ENCODE results near the gene ANKRD12. TPM values are rescaled to one million over a fixed set of nuclear protein-coding genes. Genes with fewer than 3 reads are reported as not detected.

ANKRD12 gene
- total and polyA plus RNA-seq, 2 experiments from 2014 or later, result 23.9 to 92.4 TPM

DNA sequence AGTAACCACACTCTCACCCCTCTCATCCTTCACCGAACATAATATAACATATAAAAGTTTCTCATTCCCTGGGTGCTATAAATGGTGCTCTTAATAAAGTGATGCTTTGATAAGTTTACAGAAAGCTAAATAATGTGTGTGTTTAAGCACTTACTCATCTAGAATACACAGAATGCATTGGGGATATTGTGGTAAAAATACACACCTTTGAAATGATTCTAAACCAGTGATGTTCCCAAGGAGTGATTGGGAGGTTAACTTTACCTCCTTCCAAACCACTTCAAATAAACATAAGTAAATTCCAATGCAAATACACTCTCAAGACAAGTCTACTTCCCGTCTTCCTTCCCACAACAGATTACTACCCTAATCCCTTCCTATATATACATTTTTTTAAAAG is 112.7 kb downstream of the ANKRD12 start (continued):
- TF ChIP-seq, protein P1, sequence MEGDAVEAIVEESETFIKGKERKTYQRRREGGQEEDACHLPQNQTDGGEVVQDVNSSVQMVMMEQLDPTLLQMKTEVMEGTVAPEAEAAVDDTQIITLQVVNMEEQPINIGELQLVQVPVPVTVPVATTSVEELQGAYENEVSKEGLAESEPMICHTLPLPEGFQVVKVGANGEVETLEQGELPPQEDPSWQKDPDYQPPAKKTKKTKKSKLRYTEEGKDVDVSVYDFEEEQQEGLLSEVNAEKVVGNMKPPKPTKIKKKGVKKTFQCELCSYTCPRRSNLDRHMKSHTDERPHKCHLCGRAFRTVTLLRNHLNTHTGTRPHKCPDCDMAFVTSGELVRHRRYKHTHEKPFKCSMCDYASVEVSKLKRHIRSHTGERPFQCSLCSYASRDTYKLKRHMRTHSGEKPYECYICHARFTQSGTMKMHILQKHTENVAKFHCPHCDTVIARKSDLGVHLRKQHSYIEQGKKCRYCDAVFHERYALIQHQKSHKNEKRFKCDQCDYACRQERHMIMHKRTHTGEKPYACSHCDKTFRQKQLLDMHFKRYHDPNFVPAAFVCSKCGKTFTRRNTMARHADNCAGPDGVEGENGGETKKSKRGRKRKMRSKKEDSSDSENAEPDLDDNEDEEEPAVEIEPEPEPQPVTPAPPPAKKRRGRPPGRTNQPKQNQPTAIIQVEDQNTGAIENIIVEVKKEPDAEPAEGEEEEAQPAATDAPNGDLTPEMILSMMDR (conservative IDR thresholded peaks at IDR 0.05; ENCODE audit: low read depth in 2 of 2), result no peak
- TF ChIP-seq, protein P2, sequence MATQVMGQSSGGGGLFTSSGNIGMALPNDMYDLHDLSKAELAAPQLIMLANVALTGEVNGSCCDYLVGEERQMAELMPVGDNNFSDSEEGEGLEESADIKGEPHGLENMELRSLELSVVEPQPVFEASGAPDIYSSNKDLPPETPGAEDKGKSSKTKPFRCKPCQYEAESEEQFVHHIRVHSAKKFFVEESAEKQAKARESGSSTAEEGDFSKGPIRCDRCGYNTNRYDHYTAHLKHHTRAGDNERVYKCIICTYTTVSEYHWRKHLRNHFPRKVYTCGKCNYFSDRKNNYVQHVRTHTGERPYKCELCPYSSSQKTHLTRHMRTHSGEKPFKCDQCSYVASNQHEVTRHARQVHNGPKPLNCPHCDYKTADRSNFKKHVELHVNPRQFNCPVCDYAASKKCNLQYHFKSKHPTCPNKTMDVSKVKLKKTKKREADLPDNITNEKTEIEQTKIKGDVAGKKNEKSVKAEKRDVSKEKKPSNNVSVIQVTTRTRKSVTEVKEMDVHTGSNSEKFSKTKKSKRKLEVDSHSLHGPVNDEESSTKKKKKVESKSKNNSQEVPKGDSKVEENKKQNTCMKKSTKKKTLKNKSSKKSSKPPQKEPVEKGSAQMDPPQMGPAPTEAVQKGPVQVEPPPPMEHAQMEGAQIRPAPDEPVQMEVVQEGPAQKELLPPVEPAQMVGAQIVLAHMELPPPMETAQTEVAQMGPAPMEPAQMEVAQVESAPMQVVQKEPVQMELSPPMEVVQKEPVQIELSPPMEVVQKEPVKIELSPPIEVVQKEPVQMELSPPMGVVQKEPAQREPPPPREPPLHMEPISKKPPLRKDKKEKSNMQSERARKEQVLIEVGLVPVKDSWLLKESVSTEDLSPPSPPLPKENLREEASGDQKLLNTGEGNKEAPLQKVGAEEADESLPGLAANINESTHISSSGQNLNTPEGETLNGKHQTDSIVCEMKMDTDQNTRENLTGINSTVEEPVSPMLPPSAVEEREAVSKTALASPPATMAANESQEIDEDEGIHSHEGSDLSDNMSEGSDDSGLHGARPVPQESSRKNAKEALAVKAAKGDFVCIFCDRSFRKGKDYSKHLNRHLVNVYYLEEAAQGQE (IDR thresholded peaks at IDR 0.05; ENCODE audit: unreplicated experiment), result no peak
- TF ChIP-seq STAT1 (IDR thresholded peaks at IDR 0.05; ENCODE audit: unreplicated experiment), result no peak

DNA sequence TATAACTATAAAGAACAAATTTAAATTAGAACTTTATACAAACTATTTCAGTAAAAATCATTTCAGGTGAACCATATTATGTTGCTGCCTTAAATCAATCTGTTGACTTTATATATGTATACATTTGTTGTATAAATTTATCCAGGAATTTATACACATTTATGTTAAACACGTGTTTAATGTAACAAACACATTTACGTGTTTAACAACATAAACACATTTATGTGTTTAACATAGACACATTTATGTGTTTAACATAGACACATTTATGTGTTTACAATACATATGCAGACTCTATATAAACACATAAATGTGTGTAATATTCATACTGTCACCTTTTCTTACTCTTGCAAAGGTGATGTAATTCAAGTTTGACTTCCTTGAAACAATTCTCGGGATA is 122.6 kb downstream of the ANKRD12 start:
- no peaks in the 10 kb centered on the region for H4K20me1 ChIP-seq (replicated peaks; ENCODE audit: insufficient read depth)
- no peaks in the 10 kb centered on the region for H3K27me3 Mint-ChIP-seq (ENCODE audit: insufficient read depth, low read depth, poor library complexity)
- H3K36me3 ChIP-seq (ENCODE audit: insufficient read depth), result no peaks in the 10 kb centered on the region
- H3K4me1 Mint-ChIP-seq, result peaks cover 16% of the 10 kb centered on the region
- H3F3A ChIP-seq (replicated peaks; ENCODE audit: low read depth), result no peaks in the 10 kb centered on the region
- no peak for TF ChIP-seq CREB1 (CRISPR knock-in tag; IDR thresholded peaks at IDR 0.05; ENCODE audit: low read depth)
- no peak for TF ChIP-seq STAT1 (IDR thresholded peaks at IDR 0.05; ENCODE audit: unreplicated experiment)
- no peak overlapping the region for H3K4me3 Mint-ChIP-seq
- no peak overlapping the region for H2AFZ ChIP-seq
- no peaks in the 10 kb centered on the region for H3K27me3 ChIP-seq (ENCODE audit: insufficient read depth)
- no peak overlapping the region for H3K27ac ChIP-seq (ENCODE audit: low read depth)
- no peaks in the 10 kb centered on the region; the same call in 1 of the 3 replicates for H3K9me3 Mint-ChIP-seq
- H3K4me2 ChIP-seq, result no peak overlapping the region
- H3K79me2 ChIP-seq (replicated peaks; ENCODE audit: insufficient read depth), result no peaks in the 10 kb centered on the region
- peaks cover 16% of the 10 kb centered on the region; the same call in 1 of the 2 replicates for H3K4me1 ChIP-seq (ENCODE audit: insufficient read depth)
- H3K4me3 ChIP-seq, result no peak overlapping the region
- ATAC-seq (no peak), DNase-seq (ENCODE audit: low spot score) (no peak)
- H3K36me3 Mint-ChIP-seq (ENCODE audit: low read depth), result peaks cover 32% of the 10 kb centered on the region
- no peaks in the 10 kb centered on the region for H3K9me2 ChIP-seq (ENCODE audit: insufficient read depth)
- no peak overlapping the region for H3K27ac Mint-ChIP-seq

DNA sequence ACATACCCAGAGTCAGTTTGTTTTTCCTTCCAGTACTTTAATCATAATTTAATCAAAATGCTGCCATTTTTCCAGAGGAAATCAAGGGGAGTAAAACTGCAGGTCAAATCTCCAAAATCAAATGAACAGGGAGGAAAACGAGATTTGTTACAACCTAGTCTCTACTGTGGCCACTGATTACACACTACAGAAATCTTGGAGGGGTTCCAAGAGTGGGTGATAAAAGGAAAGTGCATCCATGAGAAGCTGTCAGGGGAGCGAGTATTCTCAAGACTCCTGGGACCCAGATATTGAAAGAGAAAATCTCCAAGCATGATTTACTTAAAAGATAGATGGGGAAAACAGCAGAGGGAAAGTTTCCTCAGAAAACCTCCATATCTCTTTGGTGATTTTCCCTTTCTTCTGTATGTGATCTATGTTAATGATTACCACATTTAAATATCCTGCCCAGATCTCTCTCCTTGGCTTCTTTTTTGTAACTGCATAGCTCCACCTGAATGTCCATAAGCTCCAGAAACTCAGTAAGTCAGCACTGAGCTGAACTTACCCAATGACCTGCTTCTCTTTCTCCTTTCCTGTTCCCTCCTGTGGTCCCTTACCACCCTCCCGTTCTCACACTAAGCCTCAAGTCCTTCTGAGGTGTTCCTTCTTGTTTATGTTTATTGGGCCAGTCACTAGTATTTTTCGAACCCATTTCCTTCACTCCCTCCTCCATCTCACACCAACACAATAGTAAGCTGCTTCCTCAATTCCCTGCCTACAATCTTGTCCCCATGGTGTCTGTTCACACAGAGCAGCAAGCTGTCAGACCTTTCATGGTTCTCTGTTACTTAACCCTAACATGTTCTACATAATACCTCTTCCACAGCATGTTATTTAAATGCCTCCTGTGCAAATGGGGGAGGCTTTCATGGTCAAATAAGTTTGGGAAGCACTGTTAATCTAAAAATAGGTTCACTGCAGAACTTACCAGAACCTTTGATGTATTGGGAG is 124.1 kb downstream of the ANKRD12 start:
- H3K9me3 Mint-ChIP-seq, result peaks cover 6% of the 10 kb centered on the region; the same call in 2 of the 3 replicates
- H4K20me1 ChIP-seq (replicated peaks; ENCODE audit: insufficient read depth), result no peaks in the 10 kb centered on the region
- no peaks in the 10 kb centered on the region for H3K27me3 ChIP-seq (ENCODE audit: insufficient read depth)
- ATAC-seq (peak; percentile 75), DNase-seq (ENCODE audit: low spot score) (no peak)
- H3K4me3 Mint-ChIP-seq, result no peak overlapping the region
- H3K9me2 ChIP-seq (ENCODE audit: insufficient read depth), result no peaks in the 10 kb centered on the region
- H3K27me3 Mint-ChIP-seq (ENCODE audit: insufficient read depth, low read depth, poor library complexity), result no peaks in the 10 kb centered on the region
- H2AFZ ChIP-seq, result no peak overlapping the region
- peak overlapping the region; percentile 31 for H3K27ac Mint-ChIP-seq
- no peaks in the 10 kb centered on the region for H3F3A ChIP-seq (replicated peaks; ENCODE audit: low read depth)
- H3K4me2 ChIP-seq, result peak overlapping the region; percentile 23; the same call in 1 of the 2 replicates
- H3K4me1 ChIP-seq (ENCODE audit: insufficient read depth), result peaks cover 16% of the 10 kb centered on the region; the same call in 1 of the 2 replicates
- TF ChIP-seq, protein P3, sequence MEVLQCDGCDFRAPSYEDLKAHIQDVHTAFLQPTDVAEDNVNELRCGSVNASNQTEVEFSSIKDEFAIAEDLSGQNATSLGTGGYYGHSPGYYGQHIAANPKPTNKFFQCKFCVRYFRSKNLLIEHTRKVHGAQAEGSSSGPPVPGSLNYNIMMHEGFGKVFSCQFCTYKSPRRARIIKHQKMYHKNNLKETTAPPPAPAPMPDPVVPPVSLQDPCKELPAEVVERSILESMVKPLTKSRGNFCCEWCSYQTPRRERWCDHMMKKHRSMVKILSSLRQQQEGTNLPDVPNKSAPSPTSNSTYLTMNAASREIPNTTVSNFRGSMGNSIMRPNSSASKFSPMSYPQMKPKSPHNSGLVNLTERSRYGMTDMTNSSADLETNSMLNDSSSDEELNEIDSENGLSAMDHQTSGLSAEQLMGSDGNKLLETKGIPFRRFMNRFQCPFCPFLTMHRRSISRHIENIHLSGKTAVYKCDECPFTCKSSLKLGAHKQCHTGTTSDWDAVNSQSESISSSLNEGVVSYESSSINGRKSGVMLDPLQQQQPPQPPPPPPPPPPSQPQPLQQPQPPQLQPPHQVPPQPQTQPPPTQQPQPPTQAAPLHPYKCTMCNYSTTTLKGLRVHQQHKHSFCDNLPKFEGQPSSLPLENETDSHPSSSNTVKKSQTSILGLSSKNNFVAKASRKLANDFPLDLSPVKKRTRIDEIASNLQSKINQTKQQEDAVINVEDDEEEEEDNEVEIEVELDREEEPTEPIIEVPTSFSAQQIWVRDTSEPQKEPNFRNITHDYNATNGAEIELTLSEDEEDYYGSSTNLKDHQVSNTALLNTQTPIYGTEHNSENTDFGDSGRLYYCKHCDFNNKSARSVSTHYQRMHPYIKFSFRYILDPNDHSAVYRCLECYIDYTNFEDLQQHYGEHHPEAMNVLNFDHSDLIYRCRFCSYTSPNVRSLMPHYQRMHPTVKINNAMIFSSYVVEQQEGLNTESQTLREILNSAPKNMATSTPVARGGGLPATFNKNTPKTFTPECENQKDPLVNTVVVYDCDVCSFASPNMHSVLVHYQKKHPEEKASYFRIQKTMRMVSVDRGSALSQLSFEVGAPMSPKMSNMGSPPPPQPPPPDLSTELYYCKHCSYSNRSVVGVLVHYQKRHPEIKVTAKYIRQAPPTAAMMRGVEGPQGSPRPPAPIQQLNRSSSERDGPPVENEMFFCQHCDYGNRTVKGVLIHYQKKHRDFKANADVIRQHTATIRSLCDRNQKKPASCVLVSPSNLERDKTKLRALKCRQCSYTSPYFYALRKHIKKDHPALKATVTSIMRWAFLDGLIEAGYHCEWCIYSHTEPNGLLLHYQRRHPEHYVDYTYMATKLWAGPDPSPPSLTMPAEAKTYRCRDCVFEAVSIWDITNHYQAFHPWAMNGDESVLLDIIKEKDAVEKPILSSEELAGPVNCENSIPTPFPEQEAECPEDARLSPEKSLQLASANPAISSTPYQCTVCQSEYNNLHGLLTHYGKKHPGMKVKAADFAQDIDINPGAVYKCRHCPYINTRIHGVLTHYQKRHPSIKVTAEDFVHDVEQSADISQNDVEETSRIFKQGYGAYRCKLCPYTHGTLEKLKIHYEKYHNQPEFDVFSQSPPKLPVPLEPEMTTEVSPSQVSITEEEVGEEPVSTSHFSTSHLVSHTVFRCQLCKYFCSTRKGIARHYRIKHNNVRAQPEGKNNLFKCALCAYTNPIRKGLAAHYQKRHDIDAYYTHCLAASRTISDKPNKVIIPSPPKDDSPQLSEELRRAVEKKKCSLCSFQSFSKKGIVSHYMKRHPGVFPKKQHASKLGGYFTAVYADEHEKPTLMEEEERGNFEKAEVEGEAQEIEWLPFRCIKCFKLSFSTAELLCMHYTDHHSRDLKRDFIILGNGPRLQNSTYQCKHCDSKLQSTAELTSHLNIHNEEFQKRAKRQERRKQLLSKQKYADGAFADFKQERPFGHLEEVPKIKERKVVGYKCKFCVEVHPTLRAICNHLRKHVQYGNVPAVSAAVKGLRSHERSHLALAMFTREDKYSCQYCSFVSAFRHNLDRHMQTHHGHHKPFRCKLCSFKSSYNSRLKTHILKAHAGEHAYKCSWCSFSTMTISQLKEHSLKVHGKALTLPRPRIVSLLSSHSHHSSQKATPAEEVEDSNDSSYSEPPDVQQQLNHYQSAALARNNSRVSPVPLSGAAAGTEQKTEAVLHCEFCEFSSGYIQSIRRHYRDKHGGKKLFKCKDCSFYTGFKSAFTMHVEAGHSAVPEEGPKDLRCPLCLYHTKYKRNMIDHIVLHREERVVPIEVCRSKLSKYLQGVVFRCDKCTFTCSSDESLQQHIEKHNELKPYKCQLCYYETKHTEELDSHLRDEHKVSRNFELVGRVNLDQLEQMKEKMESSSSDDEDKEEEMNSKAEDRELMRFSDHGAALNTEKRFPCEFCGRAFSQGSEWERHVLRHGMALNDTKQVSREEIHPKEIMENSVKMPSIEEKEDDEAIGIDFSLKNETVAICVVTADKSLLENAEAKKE (CRISPR knock-in tag; IDR thresholded peaks at IDR 0.05), result no peak
- H3K36me3 ChIP-seq (ENCODE audit: insufficient read depth), result no peaks in the 10 kb centered on the region
- no peak overlapping the region for H3K4me3 ChIP-seq
- H3K79me2 ChIP-seq (replicated peaks; ENCODE audit: insufficient read depth), result no peaks in the 10 kb centered on the region
- peaks cover 18% of the 10 kb centered on the region for H3K4me1 Mint-ChIP-seq
- H3K27ac ChIP-seq (ENCODE audit: low read depth), result peak overlapping the region; percentile 45; the same call in 1 of the 2 replicates
- peaks cover 32% of the 10 kb centered on the region for H3K36me3 Mint-ChIP-seq (ENCODE audit: low read depth)
